NB4 (cell line): ENCODE measurements around the gene DGCR6L.
"Not testable (repeated sequence)": the region's sequence is repeated elsewhere in the genome, so short reads cannot be mapped to it uniquely, and the experiment has no call there.

Experiments
- DNase-seq: peaks from one replicate; pipeline ENCODE4 v3.0.0; 2010; ENCODE audit warnings: low read depth
- H3K4me3 ChIP-seq: one replicate; pipeline ENCODE4 v1.5.1; 2011; ENCODE audit warnings: mild to moderate bottlenecking, low read depth, low read length, moderate library complexity
- MAX ChIP-seq: IDR thresholded peaks from 2 replicates; pipeline ENCODE4 v1.6.1; 2011; ENCODE audit warnings: low read depth, low read length
- MYC ChIP-seq: IDR thresholded peaks from 2 replicates; pipeline ENCODE4 v1.6.1; 2011; ENCODE audit warnings: low read depth, low read length
- POLR2A ChIP-seq: IDR thresholded peaks from 2 replicates; pipeline ENCODE4 v1.6.1; 2011; ENCODE audit warnings: mild to moderate bottlenecking; ENCODE audit not compliant: insufficient read length; ENCODE audit errors: extremely low read depth
- TF ChIP-seq, protein P1 (sequence below): IDR thresholded peaks from one replicate; pipeline ENCODE4 v1.5.1; 2012; ENCODE audit warnings: low read depth, low read length

DGCR6L gene

GRCh38 chr22:20268279-20269012, 51.4 kb downstream of the DGCR6L start, which contains the start of gene RTN4R:
Gene RTN4R, minus strand, starts transcription at chr22:20268318. Its CDS starts 226 bp downstream, at chr22:20268092.
- TF ChIP-seq, protein P1, sequence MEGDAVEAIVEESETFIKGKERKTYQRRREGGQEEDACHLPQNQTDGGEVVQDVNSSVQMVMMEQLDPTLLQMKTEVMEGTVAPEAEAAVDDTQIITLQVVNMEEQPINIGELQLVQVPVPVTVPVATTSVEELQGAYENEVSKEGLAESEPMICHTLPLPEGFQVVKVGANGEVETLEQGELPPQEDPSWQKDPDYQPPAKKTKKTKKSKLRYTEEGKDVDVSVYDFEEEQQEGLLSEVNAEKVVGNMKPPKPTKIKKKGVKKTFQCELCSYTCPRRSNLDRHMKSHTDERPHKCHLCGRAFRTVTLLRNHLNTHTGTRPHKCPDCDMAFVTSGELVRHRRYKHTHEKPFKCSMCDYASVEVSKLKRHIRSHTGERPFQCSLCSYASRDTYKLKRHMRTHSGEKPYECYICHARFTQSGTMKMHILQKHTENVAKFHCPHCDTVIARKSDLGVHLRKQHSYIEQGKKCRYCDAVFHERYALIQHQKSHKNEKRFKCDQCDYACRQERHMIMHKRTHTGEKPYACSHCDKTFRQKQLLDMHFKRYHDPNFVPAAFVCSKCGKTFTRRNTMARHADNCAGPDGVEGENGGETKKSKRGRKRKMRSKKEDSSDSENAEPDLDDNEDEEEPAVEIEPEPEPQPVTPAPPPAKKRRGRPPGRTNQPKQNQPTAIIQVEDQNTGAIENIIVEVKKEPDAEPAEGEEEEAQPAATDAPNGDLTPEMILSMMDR = peak; percentile 42
- TF ChIP-seq MAX (0 out of 2 replicates have a peak, but pooled peaks have one; percentile 8), POLR2A (no peak), MYC (no peak)
- DNase-seq = peak; percentile 74
- peak within 1 kb of the TSS; percentile 61 for H3K4me3 ChIP-seq

- TF ChIP-seq POLR2A = no peak
- TF ChIP-seq MYC = no peak
- TF ChIP-seq, protein P1 = no peak
- no peak for TF ChIP-seq MAX
- DNase-seq = peak; percentile 70
- peak overlapping the region; percentile 61 for H3K4me3 ChIP-seq
Observed at GRCh38 chr22:20267441-20268278, 52.2 kb downstream of the DGCR6L start.

- H3K4me3 ChIP-seq = peak overlapping the region; percentile 61
- TF ChIP-seq MAX = peak; percentile 61
- peak; percentile 61 for DNase-seq
Observed at GRCh38 chr22:20266667-20267440, 53.0 kb downstream of the DGCR6L start.

GRCh38 chr22:20265772-20266666, 53.8 kb downstream of the DGCR6L start:
- peak overlapping the region; percentile 61 for H3K4me3 ChIP-seq
- DNase-seq = not testable (repeated sequence)

GRCh38 chr22:20264614-20265452, 55.0 kb downstream of the DGCR6L start:
- DNase-seq = no peak
- no peak overlapping the region for H3K4me3 ChIP-seq
- TF ChIP-seq MAX (no peak), MYC (no peak), POLR2A (no peak)
- TF ChIP-seq, protein P1 = no peak
